KMS-11 (cell line): ENCODE results near the gene LRRC4C.

ENCODE experiments used
- H2AFZ ChIP-seq: fragments of 200-600 bp; sonication (generic); 2 replicates; pipeline ENCODE4 v1.6.1; 2016; ENCODE audit warnings: antibody characterized with exemption, mixed run types, low read depth
- H3K27ac ChIP-seq: fragments of 200-600 bp; sonication (generic); 2 replicates; pipeline ENCODE4 v1.6.1; 2016; ENCODE audit warnings: mild to moderate bottlenecking, mixed run types
- H3K27me3 ChIP-seq: fragments of 200-600 bp; sonication (generic); 2 replicates; pipeline ENCODE4 v1.6.1; 2017; ENCODE audit warnings: mild to moderate bottlenecking, low read depth, mixed run types, moderate library complexity; ENCODE audit not compliant: insufficient read depth
- H3K36me3 ChIP-seq: fragments of 200-600 bp; sonication (generic); 2 replicates; pipeline ENCODE4 v1.6.1; 2017; ENCODE audit warnings: mild to moderate bottlenecking, mixed run types; ENCODE audit not compliant: insufficient read depth
- H3K4me1 ChIP-seq: fragments of 200-600 bp; sonication (generic); 2 replicates; pipeline ENCODE4 v1.6.1; 2016; ENCODE audit warnings: mild to moderate bottlenecking, low read depth, mixed run types; ENCODE audit not compliant: poor library complexity, severe bottlenecking
- H3K4me2 ChIP-seq: fragments of 200-600 bp; sonication (generic); 2 replicates; pipeline ENCODE4 v1.7.0; 2016; ENCODE audit warnings: mild to moderate bottlenecking, mixed run types
- H3K4me3 ChIP-seq: fragments of 200-600 bp; sonication (generic); IDR thresholded peaks from 2 replicates; pipeline ENCODE4 v1.6.1; 2017; ENCODE audit warnings: low read depth, low read length, mixed read lengths; ENCODE audit not compliant: insufficient read depth
- H3K79me2 ChIP-seq: fragments of 200-600 bp; sonication (generic); 2 replicates; pipeline ENCODE4 v1.6.1; 2016; ENCODE audit warnings: low read depth, mixed run types; ENCODE audit not compliant: insufficient read depth
- H3K9ac ChIP-seq: fragments of 200-600 bp; sonication (generic); 2 replicates; pipeline ENCODE4 v1.6.1; 2016; ENCODE audit warnings: mild to moderate bottlenecking, mixed run types
- H4K20me1 ChIP-seq: fragments of 200-600 bp; sonication (generic); 2 replicates; pipeline ENCODE4 v1.6.1; 2016; ENCODE audit warnings: mild to moderate bottlenecking, mixed run types; ENCODE audit not compliant: insufficient read depth
- TF ChIP-seq, protein P1 (sequence below): fragments of 200-600 bp; sonication (generic); conservative IDR thresholded peaks from 2 replicates; pipeline ENCODE4 v1.6.1; 2017; ENCODE audit warnings: low read depth, mild to moderate bottlenecking, antibody characterized with exemption, low read length, moderate library complexity, mixed read lengths

The LRRC4C gene

DNA sequence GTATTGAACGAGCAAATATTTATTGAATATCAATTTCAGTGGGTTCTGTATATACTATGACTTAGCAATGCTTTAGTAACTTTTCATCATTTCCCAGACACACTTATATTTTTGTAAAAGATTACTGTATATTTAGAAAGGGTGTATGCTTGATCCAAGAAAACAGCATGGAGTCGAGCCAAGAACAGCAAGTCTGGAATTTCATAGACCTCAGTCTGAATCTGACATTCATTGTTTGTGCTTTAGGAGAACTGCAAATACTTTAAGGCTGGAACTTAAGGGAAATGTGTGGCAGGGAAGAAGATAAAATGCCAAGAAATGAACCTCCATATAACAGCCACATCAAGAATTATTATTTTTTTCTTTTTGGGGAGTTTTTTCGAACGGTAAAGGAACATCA is 1156.8 kb downstream of the LRRC4C start:
- Histone ChIP-seq H3K79me2 (no peaks in the 10 kb centered on the region), H2AFZ (no peak overlapping the region), H3K4me3 (no peak overlapping the region), H3K4me1 (no peaks in the 10 kb centered on the region), H4K20me1 (no peaks in the 10 kb centered on the region), H3K36me3 (no peaks in the 10 kb centered on the region), H3K9ac (no peak overlapping the region), H3K27ac (no peak overlapping the region), H3K27me3 (no peaks in the 10 kb centered on the region), H3K4me2 (no peak overlapping the region)
- TF ChIP-seq, protein P1, sequence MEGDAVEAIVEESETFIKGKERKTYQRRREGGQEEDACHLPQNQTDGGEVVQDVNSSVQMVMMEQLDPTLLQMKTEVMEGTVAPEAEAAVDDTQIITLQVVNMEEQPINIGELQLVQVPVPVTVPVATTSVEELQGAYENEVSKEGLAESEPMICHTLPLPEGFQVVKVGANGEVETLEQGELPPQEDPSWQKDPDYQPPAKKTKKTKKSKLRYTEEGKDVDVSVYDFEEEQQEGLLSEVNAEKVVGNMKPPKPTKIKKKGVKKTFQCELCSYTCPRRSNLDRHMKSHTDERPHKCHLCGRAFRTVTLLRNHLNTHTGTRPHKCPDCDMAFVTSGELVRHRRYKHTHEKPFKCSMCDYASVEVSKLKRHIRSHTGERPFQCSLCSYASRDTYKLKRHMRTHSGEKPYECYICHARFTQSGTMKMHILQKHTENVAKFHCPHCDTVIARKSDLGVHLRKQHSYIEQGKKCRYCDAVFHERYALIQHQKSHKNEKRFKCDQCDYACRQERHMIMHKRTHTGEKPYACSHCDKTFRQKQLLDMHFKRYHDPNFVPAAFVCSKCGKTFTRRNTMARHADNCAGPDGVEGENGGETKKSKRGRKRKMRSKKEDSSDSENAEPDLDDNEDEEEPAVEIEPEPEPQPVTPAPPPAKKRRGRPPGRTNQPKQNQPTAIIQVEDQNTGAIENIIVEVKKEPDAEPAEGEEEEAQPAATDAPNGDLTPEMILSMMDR = no peak

DNA sequence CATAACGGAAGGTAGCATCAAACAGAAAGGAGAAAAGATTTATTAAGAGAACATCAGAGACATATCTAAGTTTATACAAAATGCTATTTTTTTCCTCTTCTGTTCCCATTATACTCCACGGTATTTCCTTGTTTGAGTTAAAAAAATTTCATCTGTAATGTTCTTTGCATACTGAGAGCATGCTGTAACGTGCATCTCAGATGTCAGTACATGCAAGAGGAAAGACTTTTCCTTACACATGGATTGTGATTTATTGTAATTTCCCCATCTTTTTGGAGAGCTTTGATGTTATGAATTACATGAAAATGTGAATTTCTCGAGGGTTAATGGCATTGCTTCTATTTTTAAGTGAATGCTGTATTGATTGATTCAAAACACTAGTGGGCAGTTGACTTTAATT is 1164.0 kb downstream of the LRRC4C start:
- Histone ChIP-seq H3K27me3 (no peaks in the 10 kb centered on the region), H4K20me1 (no peaks in the 10 kb centered on the region)
- TF ChIP-seq, protein P1 = no peak

DNA sequence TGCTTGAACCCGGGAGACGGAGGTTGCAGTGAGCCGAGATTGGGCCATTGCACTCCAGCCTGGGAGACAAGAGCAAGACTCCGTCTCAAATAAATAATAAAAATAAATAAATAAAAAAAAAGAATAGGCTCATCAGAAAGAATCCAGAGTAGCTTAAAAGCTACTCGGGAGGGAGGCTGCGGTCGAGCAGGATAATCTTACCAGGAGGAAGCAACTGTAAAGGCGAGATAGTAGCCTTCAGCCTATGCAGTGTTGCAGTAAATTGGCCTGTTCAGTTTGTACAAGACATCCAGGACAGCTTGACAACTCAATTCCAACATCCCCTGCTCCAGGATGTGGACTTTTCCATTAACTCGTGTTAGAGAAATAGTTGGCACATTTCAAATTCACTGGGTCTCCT is 1164.7 kb downstream of the LRRC4C start:
- Histone ChIP-seq H3K9ac (no peak overlapping the region), H3K27ac (no peak overlapping the region), H3K4me2 (no peak overlapping the region), H3K79me2 (no peaks in the 10 kb centered on the region), H2AFZ (no peak overlapping the region), H3K27me3 (no peaks in the 10 kb centered on the region), H3K4me3 (no peak overlapping the region), H3K4me1 (no peaks in the 10 kb centered on the region), H3K36me3 (no peaks in the 10 kb centered on the region), H4K20me1 (no peaks in the 10 kb centered on the region)
- TF ChIP-seq, protein P1 = no peak

More for the DNA sequence above, 1164.0 kb downstream of the LRRC4C start:
- Histone ChIP-seq H3K27ac (no peak overlapping the region), H3K36me3 (no peaks in the 10 kb centered on the region), H3K4me1 (no peaks in the 10 kb centered on the region), H3K4me3 (no peak overlapping the region), H3K9ac (no peak overlapping the region), H3K4me2 (no peak overlapping the region), H3K79me2 (no peaks in the 10 kb centered on the region), H2AFZ (no peak overlapping the region)

DNA sequence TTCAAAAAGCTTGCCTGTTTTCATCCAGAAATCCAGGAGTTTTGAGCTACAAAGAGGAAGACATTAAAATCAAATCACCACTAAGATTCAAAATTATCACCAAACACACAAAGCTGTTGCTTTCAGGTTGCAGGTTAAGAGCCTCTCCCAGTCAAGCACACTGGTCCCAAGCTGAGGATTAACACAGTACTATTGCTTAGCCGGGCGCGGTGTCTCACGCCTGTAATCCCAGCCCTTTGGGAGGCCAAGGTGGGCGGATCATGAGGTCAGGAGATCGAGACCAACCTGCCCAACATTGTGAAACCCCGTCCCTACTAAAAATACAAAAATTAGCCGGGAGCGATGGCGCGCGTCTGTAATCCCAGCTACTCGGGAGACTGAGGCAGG is 1165.1 kb downstream of the LRRC4C start:
- no peaks in the 10 kb centered on the region for H3K36me3 ChIP-seq
- no peaks in the 10 kb centered on the region for H3K4me1 ChIP-seq
- no peak overlapping the region for H3K27ac ChIP-seq
- no peaks in the 10 kb centered on the region for H3K27me3 ChIP-seq
- H3K4me2 ChIP-seq = no peak overlapping the region
- TF ChIP-seq, protein P1 = no peak
- H2AFZ ChIP-seq = peak overlapping the region; percentile 93; the same call in 1 of the 2 replicates
- H4K20me1 ChIP-seq = no peaks in the 10 kb centered on the region
- H3K9ac ChIP-seq = no peak overlapping the region
- no peaks in the 10 kb centered on the region for H3K79me2 ChIP-seq
- no peak overlapping the region for H3K4me3 ChIP-seq
